DMS153 treated with DMSO at 0.1 percent for 48 hours (cell line): ENCODE data around the gene PKN1.
"Not testable (repeated sequence)": the region's sequence is repeated elsewhere in the genome, so short reads cannot be mapped to it uniquely, and the experiment has no call there.

ENCODE experiments used
- DNase-seq: peaks from one replicate; lab custom pipeline; 2025; ENCODE audit not compliant: unreplicated experiment; lab: John Stamatoyannopoulos, UW

Gene PKN1

DNA sequence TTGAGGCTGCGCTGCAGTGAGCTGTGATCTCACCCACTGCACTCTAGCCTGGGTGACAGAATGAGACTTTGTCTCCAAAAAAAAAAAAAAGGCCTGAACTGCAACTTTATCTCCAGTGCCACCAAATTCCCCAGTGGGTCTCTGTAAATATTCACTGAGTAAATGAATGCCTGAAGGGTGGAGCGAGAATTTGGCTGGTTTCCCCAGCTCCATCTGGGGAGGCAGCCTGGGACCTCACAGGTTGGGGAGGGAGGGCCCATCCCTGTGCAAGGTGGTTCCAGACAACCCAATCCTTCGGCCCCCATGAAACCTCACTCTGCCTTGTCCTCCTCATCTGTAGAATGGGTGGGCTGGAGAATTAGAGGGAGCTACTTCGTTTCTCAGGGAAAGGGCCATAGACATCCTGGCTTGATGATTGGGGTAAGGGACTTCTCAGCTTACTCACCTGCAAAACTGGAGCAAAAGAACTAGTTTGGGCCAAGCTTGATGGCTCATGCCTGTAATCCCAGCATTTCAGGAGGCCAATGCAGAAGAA, 4.2 kb upstream of the PKN1 start:
- DNase-seq = no peak

DNA sequence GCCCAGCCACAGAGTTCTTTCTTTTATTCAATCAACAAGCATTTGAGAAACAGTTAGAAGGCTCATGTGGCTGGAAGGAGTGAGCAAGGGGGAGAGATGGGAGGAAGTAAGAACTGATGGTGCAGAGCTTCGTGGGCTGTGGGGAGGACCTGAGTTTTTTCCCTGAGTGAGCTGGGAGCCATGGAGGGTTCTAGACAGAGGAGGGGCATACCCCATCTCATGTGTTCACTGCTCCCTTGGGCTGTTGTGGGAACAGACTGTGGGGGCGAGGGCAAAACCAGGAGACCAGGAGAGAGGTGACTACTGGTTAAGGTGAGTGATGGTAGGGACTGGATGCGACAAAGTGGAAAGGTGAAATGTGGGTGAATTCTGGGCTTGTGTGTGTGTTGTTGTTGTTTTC, 2.4 kb upstream of the PKN1 start:
- no peak for DNase-seq

DNA sequence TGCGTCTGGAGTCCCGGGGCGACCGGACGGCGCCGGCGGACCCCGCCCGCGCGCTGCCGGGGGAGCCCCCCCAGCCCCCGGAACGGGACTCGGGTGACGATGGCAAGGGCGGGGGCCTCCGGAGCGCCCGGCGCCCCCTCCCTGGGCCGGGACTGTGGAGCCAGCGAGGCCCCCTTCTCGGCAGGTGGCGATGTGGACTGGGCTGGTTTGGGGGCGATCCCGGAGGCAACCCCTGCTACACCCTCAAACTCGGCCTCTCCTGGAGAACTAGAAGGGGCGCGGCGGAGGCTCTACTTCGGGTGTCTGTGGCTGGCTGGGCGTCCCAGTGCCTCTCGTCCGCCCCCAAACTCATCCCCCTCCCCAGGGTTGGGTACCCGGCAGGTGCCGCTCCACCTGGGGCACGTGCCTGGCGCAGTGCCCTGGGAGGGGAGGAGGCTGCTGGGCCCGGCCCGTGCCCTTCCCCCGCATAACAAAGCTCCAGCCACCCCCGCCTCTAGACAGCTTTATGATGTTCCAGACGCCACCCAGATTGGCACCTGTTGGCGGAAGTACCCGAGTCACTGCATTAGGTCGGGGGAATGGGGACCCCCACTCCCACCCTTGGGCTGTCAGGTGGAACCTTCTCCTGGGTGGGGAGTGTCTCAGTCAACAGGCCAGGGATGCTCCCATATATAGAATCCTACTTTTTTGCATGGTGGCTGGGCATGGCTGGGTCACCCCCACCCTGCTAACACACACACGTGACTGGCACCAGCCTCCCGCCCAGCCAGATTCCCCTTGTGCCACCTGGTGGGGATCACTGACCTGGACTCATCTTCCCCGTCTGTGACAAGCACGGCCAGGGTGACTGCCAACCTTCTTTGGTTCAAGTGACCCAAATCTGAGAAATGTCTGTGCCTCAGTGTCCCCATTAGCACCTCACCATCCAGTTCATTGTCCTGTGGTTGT, 722 bp downstream of the PKN1 start:
- DNase-seq = peak; percentile 59

DNA sequence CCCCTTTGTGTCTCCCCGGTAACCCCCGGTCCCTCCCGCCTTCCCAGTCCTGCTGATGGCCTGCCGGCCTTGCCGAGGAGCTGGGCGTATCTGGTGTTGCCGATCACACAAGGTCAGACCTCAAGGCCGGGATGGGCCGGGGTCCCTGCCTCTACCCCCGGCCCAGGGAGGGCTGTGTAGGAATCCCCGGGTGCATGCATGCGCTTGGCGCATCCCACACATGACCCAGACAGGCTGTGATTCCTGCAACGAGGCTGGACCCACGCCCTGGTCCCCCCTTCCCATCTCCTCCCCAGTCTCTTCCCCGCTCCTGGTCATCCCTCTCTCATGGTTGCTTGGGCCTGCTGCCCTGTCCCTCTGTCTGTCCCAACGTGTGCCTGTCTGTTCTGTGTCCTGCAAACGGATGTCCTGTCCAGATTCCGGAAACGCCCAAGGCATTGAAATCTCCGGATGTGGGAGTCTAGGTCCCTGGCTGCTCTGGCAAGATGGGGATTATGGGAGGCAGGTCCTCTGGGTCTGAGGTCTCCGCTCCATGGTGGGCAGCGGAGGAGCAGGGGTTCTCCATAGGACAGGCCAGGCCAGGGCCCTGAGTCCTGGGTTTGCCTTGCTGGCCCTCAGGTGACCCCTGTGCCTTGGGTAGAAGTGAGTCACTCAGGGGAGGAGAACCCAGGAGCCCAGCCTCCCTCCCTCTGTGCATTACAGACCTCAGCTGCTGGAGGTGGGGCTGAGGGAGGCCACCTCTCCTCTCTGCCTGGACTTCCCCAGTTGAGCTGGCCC, 1.6 kb downstream of the PKN1 start:
- DNase-seq = no peak

DNA sequence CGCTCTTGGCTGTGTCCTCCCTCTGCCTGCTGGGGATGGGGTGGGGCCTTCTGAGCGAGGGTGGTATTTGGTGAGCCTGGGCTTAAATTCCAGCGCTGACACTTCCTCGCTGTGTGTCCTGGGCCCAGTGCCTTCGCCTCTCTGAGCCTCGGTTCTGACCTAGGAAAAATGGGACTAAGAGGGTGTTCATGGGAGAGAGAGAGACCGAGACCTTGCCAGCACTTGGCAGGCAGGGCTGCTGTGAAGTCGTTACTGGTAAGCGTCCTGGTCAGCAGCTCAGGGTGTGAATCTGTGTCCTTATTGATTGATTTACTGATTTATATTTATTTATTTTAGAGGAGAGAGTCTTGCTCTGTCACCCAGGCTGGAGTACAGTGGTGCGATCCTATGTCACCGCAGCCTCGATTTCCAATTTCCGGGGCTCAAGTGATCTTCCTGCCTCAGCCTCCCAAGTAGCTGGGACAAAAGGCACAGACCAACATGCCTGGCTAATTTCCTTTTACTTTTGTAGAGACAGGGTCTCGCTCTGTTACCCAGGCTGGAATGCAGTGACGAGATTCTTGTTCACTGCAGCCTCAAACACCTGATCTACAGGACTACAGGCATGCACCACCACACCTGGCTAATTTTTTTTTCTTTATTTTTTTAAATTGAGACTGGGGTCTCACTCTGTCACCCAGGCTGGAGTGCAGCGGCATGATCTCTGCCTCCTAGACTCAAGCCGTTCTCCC, 2.4 kb downstream of the PKN1 start:
- no peak for DNase-seq

DNA sequence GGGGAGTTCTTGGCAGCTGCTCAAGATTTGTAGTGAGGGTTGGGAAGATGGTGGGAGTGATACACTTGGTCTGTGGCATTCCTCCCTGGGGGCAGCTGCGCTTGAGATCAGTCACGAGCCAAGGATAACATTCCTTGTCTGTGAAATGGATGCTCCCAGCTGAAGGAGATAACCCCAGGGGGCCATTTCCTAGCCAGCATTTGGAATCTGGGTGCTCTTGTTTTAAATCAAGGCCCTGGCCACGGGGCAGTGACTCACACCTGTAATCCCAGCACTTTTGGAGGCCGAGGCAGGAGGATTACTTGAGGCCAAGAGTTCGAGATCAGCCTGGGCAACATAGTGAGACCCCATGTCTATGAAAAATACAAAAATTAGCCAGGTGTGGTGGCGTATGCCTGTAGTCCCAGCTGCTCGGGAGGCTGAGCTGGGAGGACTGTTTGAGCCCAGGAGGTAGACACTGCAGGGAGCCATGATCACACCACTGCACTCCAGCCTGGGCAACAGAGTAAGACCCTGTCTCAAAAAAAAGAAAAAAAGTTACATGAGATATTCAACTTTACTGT, 4.6 kb downstream of the PKN1 start:
- DNase-seq = no peak

DNA sequence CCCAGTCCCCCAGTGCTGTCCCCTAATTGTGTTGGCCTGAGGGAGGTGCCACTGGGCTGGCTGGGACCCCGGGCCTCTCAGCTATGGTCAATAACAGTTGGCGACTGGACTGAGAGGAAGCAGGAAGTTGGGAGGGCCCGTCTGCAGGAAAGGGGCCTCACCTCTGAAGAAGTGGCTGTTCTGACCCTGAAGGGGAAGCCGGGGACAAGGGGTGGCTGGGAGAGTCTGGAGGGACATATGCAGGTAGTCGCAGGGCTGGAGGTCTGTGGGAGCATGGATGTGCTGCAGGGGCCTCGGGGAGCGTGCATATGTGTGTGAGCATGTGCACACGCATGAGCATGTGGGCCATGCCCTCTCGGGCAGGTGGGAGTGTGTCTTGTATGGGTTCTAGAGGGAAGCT, 5.9 kb downstream of the PKN1 start:
- DNase-seq = no peak

DNA sequence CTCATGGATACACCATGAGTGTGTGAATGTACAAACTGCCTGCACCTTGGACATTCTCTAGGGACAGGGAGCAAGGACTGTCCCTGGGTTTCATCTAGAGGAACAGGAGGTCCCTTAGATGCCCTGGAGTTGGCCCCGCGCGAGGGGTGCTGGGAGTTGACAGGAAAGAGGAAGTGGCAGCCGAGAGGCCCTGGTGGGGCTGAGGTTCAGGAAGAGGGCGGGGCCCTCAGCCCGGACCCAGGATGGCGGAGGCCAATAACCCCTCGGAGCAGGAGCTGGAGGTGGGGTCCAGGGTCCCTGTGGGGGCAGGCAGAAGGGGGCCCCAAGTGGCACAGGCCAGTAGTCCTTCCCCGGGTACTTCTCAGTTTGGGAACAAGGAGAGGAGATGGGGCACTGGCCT, 6.9 kb downstream of the PKN1 start:
- no peak for DNase-seq

DNA sequence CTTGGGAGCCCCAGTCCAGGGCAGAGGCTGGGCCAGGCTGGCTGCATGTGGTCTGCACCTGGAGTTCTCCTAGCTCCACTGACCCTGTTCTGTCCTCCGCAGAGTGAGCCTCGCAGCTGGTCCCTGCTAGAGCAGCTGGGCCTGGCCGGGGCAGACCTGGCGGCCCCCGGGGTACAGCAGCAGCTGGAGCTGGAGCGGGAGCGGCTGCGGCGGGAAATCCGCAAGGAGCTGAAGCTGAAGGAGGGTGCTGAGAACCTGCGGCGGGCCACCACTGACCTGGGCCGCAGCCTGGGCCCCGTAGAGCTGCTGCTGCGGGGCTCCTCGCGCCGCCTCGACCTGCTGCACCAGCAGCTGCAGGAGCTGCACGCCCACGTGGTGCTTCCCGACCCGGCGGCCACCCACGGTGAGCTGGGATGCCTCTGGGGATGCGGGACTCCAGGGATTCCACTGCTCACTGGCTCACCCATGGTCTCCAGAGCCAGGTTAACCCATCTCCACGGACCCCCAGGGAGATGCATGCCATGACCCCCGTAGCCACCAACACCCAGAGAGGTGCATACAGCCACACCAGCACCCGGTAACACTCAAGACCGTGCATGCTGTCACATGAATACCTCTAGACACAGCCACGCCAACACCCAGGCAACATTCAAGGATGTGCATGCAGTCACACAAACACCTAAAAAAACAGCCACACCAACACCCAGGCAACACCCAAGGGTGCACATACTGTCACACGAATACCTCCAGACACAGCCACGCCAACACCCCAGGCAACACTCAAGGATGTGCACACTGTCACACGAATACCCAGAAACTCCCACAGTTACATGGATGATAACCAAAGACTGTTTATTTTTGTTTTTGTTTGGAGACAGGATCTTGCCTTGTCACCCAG, 8.2 kb downstream of the PKN1 start:
- no peak for DNase-seq

DNA sequence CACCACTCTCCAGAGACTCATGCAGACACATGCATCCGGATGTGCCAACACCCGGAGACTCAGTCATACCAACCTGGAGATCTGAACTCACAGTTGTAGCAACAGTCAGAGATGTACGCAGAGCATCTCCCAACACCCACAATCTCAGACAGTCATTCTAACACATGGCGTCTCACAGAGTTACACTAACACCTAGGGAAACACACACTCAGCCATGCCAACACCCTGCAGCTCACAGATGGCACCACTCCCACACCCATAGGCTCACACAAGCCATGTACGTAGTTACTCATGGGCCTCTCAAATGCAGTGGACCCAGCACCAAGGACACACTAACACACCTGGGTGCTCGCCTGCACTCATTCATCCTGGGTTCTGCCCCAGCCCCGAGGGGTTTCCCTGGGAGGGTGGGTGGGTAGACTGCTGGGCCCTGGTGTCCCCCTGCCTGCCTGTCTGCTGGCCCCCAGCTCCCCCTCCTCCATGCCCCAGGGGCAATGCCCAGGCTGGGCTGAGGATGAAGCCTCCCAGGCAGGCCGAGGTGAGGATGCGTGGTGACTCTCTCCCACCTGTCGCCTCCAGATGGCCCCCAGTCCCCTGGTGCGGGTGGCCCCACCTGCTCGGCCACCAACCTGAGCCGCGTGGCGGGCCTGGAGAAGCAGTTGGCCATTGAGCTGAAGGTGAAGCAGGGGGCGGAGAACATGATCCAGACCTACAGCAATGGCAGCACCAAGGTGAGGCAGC, 10.0 kb downstream of the PKN1 start:
- DNase-seq = no peak

DNA sequence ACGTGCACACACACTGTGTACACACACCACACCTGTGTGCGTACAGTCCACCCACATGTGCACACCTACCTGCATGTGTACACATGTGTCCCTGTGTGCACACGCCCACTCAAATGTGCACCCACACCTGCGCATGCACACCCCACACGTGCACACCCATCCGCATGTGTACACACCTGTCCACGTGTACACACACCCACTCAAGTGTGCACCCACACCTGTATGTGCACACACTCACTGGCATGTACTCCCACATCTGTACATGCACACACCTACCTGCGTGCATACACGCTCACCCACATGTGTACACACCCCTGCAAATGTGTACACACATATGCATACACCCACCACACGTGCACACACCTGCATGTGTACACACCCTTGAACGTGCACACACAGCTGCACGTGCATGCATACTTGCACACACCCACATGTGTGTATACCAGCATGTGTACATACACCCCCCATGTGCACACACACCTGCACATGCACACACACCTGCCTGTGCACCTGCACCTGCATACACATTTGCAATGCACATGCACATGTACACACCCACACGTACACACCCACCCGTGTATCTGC, 10.6 kb downstream of the PKN1 start:
- no peak for DNase-seq

DNA sequence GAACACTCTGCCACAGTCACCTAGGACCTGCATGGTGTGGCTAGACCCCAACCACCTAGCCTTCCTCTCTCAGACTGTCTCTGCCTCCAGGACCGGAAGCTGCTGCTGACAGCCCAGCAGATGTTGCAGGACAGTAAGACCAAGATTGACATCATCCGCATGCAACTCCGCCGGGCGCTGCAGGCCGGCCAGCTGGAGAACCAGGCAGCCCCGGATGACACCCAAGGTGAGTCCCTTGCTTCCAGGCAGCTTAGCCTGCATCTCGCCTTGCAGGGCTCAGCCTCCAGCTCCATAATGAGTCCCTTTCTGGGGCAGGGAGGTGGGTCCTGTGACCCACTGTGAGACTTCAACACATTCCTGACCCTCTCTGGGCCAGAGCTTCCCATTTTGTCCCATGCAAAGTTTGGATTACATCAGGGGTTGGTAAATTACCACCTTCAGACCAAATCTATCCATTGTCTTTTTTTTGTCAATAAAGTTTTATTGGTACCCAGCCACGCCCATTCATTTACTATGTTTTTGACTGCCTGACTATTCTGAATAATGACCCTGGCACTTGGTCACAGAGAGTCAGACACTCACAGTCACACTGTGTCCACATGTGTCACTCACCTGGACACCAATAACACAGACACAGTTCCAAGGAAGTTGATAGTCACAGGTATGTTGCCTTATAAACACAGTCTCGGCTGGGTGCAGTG, 13.4 kb downstream of the PKN1 start:
- DNase-seq = no peak

DNA sequence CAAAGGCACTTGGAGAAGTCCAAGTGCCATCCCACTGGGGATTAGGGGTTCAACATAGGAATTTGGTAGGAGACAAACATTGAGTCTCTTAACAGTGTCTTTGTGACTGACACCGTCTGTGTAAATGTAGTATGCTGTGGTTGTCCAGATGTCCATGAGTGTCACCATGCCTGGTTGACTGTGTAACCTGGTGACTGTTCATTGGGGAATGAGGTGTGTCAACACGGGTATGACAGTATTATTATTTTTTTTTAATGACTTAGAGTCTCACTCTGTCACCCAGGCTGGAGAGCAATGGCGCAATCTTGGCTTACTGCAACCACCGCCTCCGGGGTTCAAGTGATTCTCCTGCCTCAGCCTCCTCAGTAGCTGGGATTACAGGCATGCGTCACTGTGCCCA, 16.2 kb downstream of the PKN1 start:
- no peak for DNase-seq

DNA sequence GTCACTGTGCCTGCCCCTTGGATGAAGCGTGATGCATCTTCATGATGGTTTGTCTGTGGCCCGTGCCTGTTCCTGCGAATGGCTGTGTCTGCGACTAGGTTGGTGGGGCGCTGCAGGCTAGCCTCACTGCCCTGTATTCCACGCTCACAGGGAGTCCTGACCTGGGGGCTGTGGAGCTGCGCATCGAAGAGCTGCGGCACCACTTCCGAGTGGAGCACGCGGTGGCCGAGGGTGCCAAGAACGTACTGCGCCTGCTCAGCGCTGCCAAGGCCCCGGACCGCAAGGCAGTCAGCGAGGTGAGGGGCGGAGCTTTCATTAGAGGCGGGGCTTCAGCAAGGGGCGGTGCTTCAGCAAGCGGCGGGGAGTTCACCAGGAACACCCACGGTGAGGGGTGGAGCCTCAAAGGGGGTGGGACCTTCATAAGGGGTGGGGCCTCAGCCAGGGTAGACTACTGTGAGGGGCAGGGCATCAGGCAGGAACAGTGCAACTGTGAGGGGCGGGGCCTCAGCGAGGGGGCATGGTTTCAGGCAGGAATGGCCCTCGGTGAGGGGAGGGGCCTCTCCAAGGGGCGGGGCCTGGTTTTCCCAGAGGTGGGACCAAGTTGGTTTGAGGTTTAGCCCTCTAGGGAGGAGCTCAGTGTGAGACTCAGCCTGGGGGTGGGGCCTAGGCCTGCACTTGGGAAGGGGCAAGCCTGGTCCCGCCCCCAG, 17.2 kb downstream of the PKN1 start:
- DNase-seq = no peak

DNA sequence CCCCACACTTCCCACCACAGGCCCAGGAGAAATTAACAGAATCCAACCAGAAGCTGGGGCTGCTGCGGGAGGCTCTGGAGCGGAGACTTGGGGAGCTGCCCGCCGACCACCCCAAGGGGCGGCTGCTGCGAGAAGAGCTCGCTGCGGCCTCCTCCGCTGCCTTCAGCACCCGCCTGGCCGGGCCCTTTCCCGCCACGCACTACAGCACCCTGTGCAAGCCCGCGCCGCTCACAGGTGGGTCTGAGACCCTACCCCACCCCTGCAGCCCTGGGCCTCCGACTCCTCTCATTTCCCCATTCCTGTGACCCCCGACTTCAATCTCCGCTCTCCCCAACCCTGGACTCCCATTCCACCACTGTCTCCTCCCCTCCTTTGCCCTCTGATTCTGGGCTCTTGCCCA, 17.8 kb downstream of the PKN1 start:
- DNase-seq = no peak

DNA sequence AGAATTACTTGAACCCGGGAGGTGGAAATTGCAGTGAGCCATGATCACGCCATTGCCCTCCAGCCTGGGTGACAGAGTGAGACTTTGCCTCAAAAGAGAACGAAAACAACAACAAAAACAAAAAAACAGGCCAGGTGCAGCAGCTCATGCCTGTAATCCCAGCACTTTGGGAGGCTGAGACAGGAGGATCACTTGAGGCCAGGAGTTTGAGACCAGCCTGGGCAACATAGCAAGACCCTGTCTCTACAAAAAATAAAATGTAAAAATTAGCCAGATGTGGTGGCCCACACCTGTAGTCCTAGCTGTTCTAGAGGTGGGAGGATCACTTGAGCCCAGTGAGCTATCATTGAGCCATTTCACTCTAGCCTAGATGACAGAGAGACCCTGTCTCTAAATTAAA, 19.2 kb downstream of the PKN1 start:
- DNase-seq = not testable (repeated sequence)

DNA sequence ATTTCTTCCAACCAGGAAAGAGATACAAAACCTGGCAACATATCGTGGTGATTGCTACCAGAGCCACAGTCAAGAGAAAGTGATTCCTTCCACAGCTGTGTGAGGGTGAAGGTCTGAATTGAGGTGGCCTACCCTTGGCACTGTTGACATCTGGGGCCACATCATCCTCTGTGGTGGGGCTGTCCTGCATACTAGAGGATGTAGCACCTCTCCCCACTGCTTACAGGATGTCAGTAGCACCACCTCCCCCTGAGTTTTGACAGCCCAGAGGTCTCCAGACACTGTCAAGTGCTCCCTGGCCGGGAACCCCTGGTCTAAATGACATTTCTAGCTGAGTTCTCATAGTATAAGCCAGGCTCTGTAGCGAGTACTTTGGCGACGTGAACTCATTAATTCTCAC, 26.6 kb downstream of the PKN1 start:
- DNase-seq = no peak

DNA sequence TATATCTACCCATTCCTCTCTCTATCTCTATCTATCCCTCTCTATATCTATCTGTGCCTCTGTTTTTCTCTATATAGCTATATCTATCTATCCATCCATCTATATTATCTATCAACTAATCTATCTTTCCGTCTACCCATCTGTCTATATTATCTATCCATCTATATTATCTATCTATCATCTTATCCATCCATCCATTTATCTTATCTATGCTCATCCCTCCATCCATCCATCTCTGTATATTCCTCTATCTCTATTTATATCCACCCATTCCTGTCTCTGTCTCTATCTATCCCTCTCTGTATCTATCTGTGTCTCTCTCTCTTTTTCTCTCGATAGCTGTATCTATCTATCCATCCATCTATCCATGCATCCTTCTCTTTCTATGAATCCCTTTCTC, 27.8 kb downstream of the PKN1 start:
- DNase-seq = no peak
